Fibroblast of the aortic adventitia (primary cell): ENCODE results near the gene UBR1. TPM values are rescaled to one million over a fixed set of nuclear protein-coding genes. Genes with fewer than 3 reads are reported as not detected.

Experiments
- DNase-seq: peaks from one replicate; pipeline ENCODE4 v3.0.0-alpha.2; 2010; ENCODE audit warnings: low read depth
- H3K4me3 ChIP-seq: 2 replicates; pipeline ENCODE4 v1.5.1; 2011; ENCODE audit warnings: low read depth, mild to moderate bottlenecking, control low read depth, low read length, moderate library complexity
- CTCF ChIP-seq: IDR thresholded peaks from 2 replicates; pipeline ENCODE4 v1.5.1; 2011; ENCODE audit warnings: mild to moderate bottlenecking, low read length, control low read depth, inconsistent platforms; ENCODE audit not compliant: insufficient read depth
- total RNA-seq: library from RNA; depleted of rRNA; stranded (reverse); fragments of >200 nt; gene quantifications from 2 replicates; pipeline ENCODE4 v1.2.3, GENCODE V29; 2012; ENCODE audit warnings: low replicate concordance

The UBR1 gene
- total RNA-seq, 1 donor: 38.1 TPM

GRCh38 chr15:42940527-42940926 is 165.3 kb downstream of the UBR1 start:
- no peak for TF ChIP-seq CTCF
- DNase-seq: no peak

GRCh38 chr15:42939841-42940240 is 166.0 kb downstream of the UBR1 start:
- no peak overlapping the region for H3K4me3 ChIP-seq
- no peak for TF ChIP-seq CTCF
- DNase-seq: no peak

More at GRCh38 chr15:42940527-42940926, 165.3 kb downstream of the UBR1 start:
- H3K4me3 ChIP-seq: no peak overlapping the region

- H3K4me3 ChIP-seq: no peak overlapping the region
- no peak for TF ChIP-seq CTCF
- DNase-seq: no peak
Observed at GRCh38 chr15:42937143-42937542, 168.7 kb downstream of the UBR1 start.

- no peak overlapping the region for H3K4me3 ChIP-seq
- no peak for TF ChIP-seq CTCF
- no peak for DNase-seq
Observed at GRCh38 chr15:42933886-42934667, 171.8 kb downstream of the UBR1 start.

GRCh38 chr15:42932833-42933515 is 172.9 kb downstream of the UBR1 start:
- no peak overlapping the region for H3K4me3 ChIP-seq
- no peak for TF ChIP-seq CTCF
- no peak for DNase-seq

- DNase-seq: no peak
- no peak overlapping the region for H3K4me3 ChIP-seq
- no peak for TF ChIP-seq CTCF
Observed at GRCh38 chr15:42931702-42932486, 173.9 kb downstream of the UBR1 start.
